NK-92 (cell line): ENCODE results near the gene WNT7A.

Source experiments
- DNase-seq: peaks from one replicate; lab custom pipeline; 2025; ENCODE audit not compliant: unreplicated experiment; lab: John Stamatoyannopoulos, UW

Gene WNT7A

GRCh38 chr3:13846716-13847570, 32.9 kb downstream of the WNT7A start:
- DNase-seq: no peak

GRCh38 chr3:13846238-13846637, 33.6 kb downstream of the WNT7A start:
- no peak for DNase-seq

GRCh38 chr3:13845806-13846205, 34.1 kb downstream of the WNT7A start:
- no peak for DNase-seq

GRCh38 chr3:13844911-13845310, 35.0 kb downstream of the WNT7A start:
- no peak for DNase-seq

GRCh38 chr3:13844286-13844685, 35.6 kb downstream of the WNT7A start:
- DNase-seq: no peak

- no peak for DNase-seq
Measured at GRCh38 chr3:13843351-13843750, 36.5 kb downstream of the WNT7A start.

- no peak for DNase-seq
Measured at GRCh38 chr3:13842226-13842625, 37.6 kb downstream of the WNT7A start.

- DNase-seq: no peak
Measured at GRCh38 chr3:13841826-13842225, 38.0 kb downstream of the WNT7A start.

GRCh38 chr3:13841141-13841540, 38.7 kb downstream of the WNT7A start:
- DNase-seq: no peak

GRCh38 chr3:13840456-13840855, 39.4 kb downstream of the WNT7A start:
- no peak for DNase-seq

GRCh38 chr3:13839726-13840340, 40.0 kb downstream of the WNT7A start:
- DNase-seq: no peak

- DNase-seq: no peak
Measured at GRCh38 chr3:13839253-13839652, 40.6 kb downstream of the WNT7A start.

GRCh38 chr3:13838421-13838820, 41.5 kb downstream of the WNT7A start:
- no peak for DNase-seq

- DNase-seq: no peak
Measured at GRCh38 chr3:13837751-13838150, 42.1 kb downstream of the WNT7A start.

- no peak for DNase-seq
Measured at GRCh38 chr3:13836658-13837587, 42.9 kb downstream of the WNT7A start.

- no peak for DNase-seq
Measured at GRCh38 chr3:13835246-13835645, 44.6 kb downstream of the WNT7A start.

GRCh38 chr3:13834258-13835035, 45.4 kb downstream of the WNT7A start:
- DNase-seq: no peak

GRCh38 chr3:13833506-13834257, 46.2 kb downstream of the WNT7A start:
- no peak for DNase-seq

- no peak for DNase-seq
Measured at GRCh38 chr3:13832130-13832529, 47.7 kb downstream of the WNT7A start.

- no peak for DNase-seq
Measured at GRCh38 chr3:13831386-13831996, 48.4 kb downstream of the WNT7A start.
